Measurements from ENCODE around the gene RBM18. TPM values are rescaled to one million over a fixed set of nuclear protein-coding genes. Genes with fewer than 3 reads are reported as not detected.

Gene RBM18
- polyA plus RNA-seq, 1 donor from 2014 or later: 48.8 TPM

- Histone ChIP-seq H3F3A (ENCODE audit: insufficient read depth, low read length, poor library complexity, severe bottlenecking) (no peaks in the 10 kb centered on the region), H3K27ac (ENCODE audit: low read length) (no peak within 1 kb of the TSS), H4K20me1 (ENCODE audit: insufficient read depth) (no peaks in the 10 kb centered on the region), H3K36me3 (ENCODE audit: insufficient read depth, low read length) (no peaks in the 10 kb centered on the region), H2AFZ (ENCODE audit: low read depth, low read length) (no peak within 1 kb of the TSS), H3K4me2 (ENCODE audit: low read length) (no peak within 1 kb of the TSS), H3K4me3 (ENCODE audit: low read length) (peak within 1 kb of the TSS; percentile 63), H3K9me3 (ENCODE audit: low read length) (no peaks in the 10 kb centered on the region), H3K79me2 (replicated peaks; ENCODE audit: insufficient read depth, low read length) (no peaks in the 10 kb centered on the region), H3K27me3 (ENCODE audit: insufficient read depth, low read depth, low read length) (peaks cover 95% of the 10 kb centered on the region), H3K9me2 (ENCODE audit: insufficient read depth, low read length) (no peaks in the 10 kb centered on the region), H3K9ac (ENCODE audit: low read length) (no peak within 1 kb of the TSS)
- no peak for TF ChIP-seq TAF1 (IDR thresholded peaks at IDR 0.05; ENCODE audit: low read depth)
- TF ChIP-seq EZH2 (IDR thresholded peaks at IDR 0.05; ENCODE audit: borderline replicate concordance, insufficient read depth, low read length, poor library complexity, severe bottlenecking): peak; percentile 29
These were observed 35.8 kb downstream of the RBM18 start, which contains the start of gene LHX6 for GRCh38 chr9:122228568-122229484. Gene LHX6 (minus strand): TSS chr9:122228957. CDS start chr9:122228740, 217 bp downstream.

GRCh38 chr9:122228191-122228567 lies 36.5 kb downstream of the RBM18 start:
- Histone ChIP-seq H3K9me2 (ENCODE audit: insufficient read depth, low read length) (no peaks in the 10 kb centered on the region), H3K9ac (ENCODE audit: low read length) (no peak overlapping the region), H3K27ac (ENCODE audit: low read length) (no peak overlapping the region), H3K9me3 (ENCODE audit: low read length) (no peaks in the 10 kb centered on the region), H3K27me3 (ENCODE audit: insufficient read depth, low read depth, low read length) (peaks cover 97% of the 10 kb centered on the region), H3K4me2 (ENCODE audit: low read length) (no peak overlapping the region), H2AFZ (ENCODE audit: low read depth, low read length) (no peak overlapping the region), H3K79me2 (replicated peaks; ENCODE audit: insufficient read depth, low read length) (no peaks in the 10 kb centered on the region), H3K4me3 (ENCODE audit: low read length) (peak overlapping the region; percentile 63), H4K20me1 (ENCODE audit: insufficient read depth) (no peaks in the 10 kb centered on the region), H3K36me3 (ENCODE audit: insufficient read depth, low read length) (no peaks in the 10 kb centered on the region), H3F3A (ENCODE audit: insufficient read depth, low read length, poor library complexity, severe bottlenecking) (no peaks in the 10 kb centered on the region)
- TF ChIP-seq MXI1 (conservative IDR thresholded peaks at IDR 0.05; ENCODE audit: poor library complexity, severe bottlenecking) (no peak), EZH2 (IDR thresholded peaks at IDR 0.05; ENCODE audit: borderline replicate concordance, insufficient read depth, low read length, poor library complexity, severe bottlenecking) (peak; percentile 97)

GRCh38 chr9:122227575-122227900 lies 37.1 kb downstream of the RBM18 start:
- Histone ChIP-seq H3K4me2 (ENCODE audit: low read length) (no peak overlapping the region), H3K79me2 (replicated peaks; ENCODE audit: insufficient read depth, low read length) (no peaks in the 10 kb centered on the region), H3K9me3 (ENCODE audit: low read length) (no peaks in the 10 kb centered on the region), H3K27me3 (ENCODE audit: insufficient read depth, low read depth, low read length) (peaks cover 98% of the 10 kb centered on the region), H2AFZ (ENCODE audit: low read depth, low read length) (no peak overlapping the region), H3K36me3 (ENCODE audit: insufficient read depth, low read length) (no peaks in the 10 kb centered on the region), H4K20me1 (ENCODE audit: insufficient read depth) (no peaks in the 10 kb centered on the region), H3F3A (ENCODE audit: insufficient read depth, low read length, poor library complexity, severe bottlenecking) (no peaks in the 10 kb centered on the region), H3K27ac (ENCODE audit: low read length) (no peak overlapping the region), H3K9me2 (ENCODE audit: insufficient read depth, low read length) (no peaks in the 10 kb centered on the region), H3K9ac (ENCODE audit: low read length) (no peak overlapping the region), H3K4me3 (ENCODE audit: low read length) (peak overlapping the region; percentile 25)
- no peak for TF ChIP-seq EP300 (conservative IDR thresholded peaks at IDR 0.05; ENCODE audit: poor library complexity, severe bottlenecking)
- peak; percentile 83 for TF ChIP-seq EZH2 (IDR thresholded peaks at IDR 0.05; ENCODE audit: borderline replicate concordance, insufficient read depth, low read length, poor library complexity, severe bottlenecking)

- Histone ChIP-seq H2AFZ (ENCODE audit: low read depth, low read length) (no peak overlapping the region), H3K27me3 (ENCODE audit: insufficient read depth, low read depth, low read length) (peaks cover 98% of the 10 kb centered on the region), H3K27ac (ENCODE audit: low read length) (no peak overlapping the region), H3F3A (ENCODE audit: insufficient read depth, low read length, poor library complexity, severe bottlenecking) (no peaks in the 10 kb centered on the region), H3K9me3 (ENCODE audit: low read length) (no peaks in the 10 kb centered on the region), H3K36me3 (ENCODE audit: insufficient read depth, low read length) (no peaks in the 10 kb centered on the region), H3K79me2 (replicated peaks; ENCODE audit: insufficient read depth, low read length) (no peaks in the 10 kb centered on the region), H3K4me3 (ENCODE audit: low read length) (peak overlapping the region; percentile 25), H3K4me2 (ENCODE audit: low read length) (no peak overlapping the region), H4K20me1 (ENCODE audit: insufficient read depth) (no peaks in the 10 kb centered on the region), H3K9ac (ENCODE audit: low read length) (no peak overlapping the region), H3K9me2 (ENCODE audit: insufficient read depth, low read length) (no peaks in the 10 kb centered on the region)
- TF ChIP-seq SMC3 (conservative IDR thresholded peaks at IDR 0.05; ENCODE audit: poor library complexity): no peak
- peak; percentile 69 for TF ChIP-seq POLR2AphosphoS5 (IDR thresholded peaks at IDR 0.05)
- no peak for TF ChIP-seq EP300 (conservative IDR thresholded peaks at IDR 0.05; ENCODE audit: poor library complexity, severe bottlenecking)
These were observed 37.7 kb downstream of the RBM18 start for GRCh38 chr9:122226758-122227574.
